C4-2B (cell line): ENCODE measurements around the gene ADD3.

Experiments used
- ZFX ChIP-seq: fragments of 450-650 bp; IDR thresholded peaks from 2 replicates; pipeline ENCODE4 v1.6.1; 2017
- TF ChIP-seq, protein P1 (sequence below): fragments of 450-650 bp; conservative IDR thresholded peaks from 2 replicates; pipeline ENCODE4 v1.5.1; 2017; ENCODE audit warnings: mild to moderate bottlenecking

DNA sequence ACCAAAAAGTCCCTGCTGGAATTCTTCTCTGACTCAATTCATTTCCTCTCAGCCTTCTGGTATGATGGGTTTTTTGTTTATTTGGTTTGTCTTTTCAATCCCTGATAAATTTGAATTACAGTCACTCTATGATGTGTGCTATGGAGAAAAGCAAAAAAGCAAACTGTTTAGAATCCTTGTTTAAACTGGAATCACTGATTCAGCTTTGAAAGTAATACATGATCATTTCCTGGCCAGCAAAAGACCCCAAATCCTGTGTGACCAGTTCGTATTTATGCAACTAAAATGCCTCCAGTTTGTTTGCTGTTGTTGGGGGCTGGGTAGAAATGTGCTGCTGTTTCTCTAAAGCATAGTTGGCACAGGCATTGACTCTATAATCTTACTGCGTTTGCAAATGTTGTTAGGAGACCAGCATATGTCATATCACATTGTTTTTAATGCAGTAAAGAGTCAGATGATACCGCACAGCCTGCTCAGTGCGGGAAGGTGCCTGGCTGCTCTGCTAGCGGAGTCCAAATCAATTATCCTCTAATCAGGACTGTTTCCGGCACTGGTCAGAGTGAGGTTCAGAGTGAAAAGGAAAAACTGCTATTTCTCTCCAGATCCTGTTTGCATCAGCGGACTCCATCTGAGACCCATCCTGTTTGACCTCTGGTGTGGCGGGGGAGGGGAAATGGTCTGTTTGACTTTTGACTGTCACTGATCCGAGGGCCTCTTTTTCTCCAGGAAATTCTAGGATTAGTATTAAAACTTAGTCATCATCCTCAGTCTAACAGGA, 40.6 kb upstream of the ADD3 start:
- TF ChIP-seq ZFX: no peak
- TF ChIP-seq, protein P1, sequence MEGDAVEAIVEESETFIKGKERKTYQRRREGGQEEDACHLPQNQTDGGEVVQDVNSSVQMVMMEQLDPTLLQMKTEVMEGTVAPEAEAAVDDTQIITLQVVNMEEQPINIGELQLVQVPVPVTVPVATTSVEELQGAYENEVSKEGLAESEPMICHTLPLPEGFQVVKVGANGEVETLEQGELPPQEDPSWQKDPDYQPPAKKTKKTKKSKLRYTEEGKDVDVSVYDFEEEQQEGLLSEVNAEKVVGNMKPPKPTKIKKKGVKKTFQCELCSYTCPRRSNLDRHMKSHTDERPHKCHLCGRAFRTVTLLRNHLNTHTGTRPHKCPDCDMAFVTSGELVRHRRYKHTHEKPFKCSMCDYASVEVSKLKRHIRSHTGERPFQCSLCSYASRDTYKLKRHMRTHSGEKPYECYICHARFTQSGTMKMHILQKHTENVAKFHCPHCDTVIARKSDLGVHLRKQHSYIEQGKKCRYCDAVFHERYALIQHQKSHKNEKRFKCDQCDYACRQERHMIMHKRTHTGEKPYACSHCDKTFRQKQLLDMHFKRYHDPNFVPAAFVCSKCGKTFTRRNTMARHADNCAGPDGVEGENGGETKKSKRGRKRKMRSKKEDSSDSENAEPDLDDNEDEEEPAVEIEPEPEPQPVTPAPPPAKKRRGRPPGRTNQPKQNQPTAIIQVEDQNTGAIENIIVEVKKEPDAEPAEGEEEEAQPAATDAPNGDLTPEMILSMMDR: no peak
